Subcutaneous adipose tissue (tissue), 4 donors: ENCODE measurements around the gene ATF3. TPM values are rescaled to one million over a fixed set of nuclear protein-coding genes. Genes with fewer than 3 reads are reported as not detected.

Experiments
- CTCF ChIP-seq: fragments of 450-650 bp; IDR thresholded peaks from one replicate; pipeline ENCODE4 v1.5.1; 2016; ENCODE audit warnings: low read depth, mild to moderate bottlenecking, control low read depth, antibody characterized with exemption, moderate library complexity
- total RNA-seq, 4 donors: library from RNA; depleted of rRNA; stranded (reverse); fragments of >200 nt; gene quantifications; one replicate each; pipeline ENCODE4 v1.1.0, GENCODE V29; 2016

Gene ATF3
- total RNA-seq, 4 donors from 2014 or later = 3.2 to 67.1 (median 20.7) TPM

- no peak for TF ChIP-seq CTCF
Observed at GRCh38 chr1:212644866-212645545, 36.4 kb downstream of the ATF3 start.

GRCh38 chr1:212645546-212646543 is 37.3 kb downstream of the ATF3 start:
- no peak for TF ChIP-seq CTCF

GRCh38 chr1:212646588-212646987 is 38.0 kb downstream of the ATF3 start:
- no peak for TF ChIP-seq CTCF

- TF ChIP-seq CTCF = no peak
Observed at GRCh38 chr1:212647004-212647403, 38.4 kb downstream of the ATF3 start.

GRCh38 chr1:212648431-212648830 is 39.9 kb downstream of the ATF3 start:
- TF ChIP-seq CTCF = no peak

GRCh38 chr1:212649020-212649419 is 40.5 kb downstream of the ATF3 start:
- TF ChIP-seq CTCF = no peak

- TF ChIP-seq CTCF = no peak
Observed at GRCh38 chr1:212650228-212650627, 41.7 kb downstream of the ATF3 start.
